ENCODE results near the gene ZNF562.

GRCh38 chr19:9671655-9672054, 3.2 kb downstream of the ZNF562 start:
- TF ChIP-seq, protein P1, sequence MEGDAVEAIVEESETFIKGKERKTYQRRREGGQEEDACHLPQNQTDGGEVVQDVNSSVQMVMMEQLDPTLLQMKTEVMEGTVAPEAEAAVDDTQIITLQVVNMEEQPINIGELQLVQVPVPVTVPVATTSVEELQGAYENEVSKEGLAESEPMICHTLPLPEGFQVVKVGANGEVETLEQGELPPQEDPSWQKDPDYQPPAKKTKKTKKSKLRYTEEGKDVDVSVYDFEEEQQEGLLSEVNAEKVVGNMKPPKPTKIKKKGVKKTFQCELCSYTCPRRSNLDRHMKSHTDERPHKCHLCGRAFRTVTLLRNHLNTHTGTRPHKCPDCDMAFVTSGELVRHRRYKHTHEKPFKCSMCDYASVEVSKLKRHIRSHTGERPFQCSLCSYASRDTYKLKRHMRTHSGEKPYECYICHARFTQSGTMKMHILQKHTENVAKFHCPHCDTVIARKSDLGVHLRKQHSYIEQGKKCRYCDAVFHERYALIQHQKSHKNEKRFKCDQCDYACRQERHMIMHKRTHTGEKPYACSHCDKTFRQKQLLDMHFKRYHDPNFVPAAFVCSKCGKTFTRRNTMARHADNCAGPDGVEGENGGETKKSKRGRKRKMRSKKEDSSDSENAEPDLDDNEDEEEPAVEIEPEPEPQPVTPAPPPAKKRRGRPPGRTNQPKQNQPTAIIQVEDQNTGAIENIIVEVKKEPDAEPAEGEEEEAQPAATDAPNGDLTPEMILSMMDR (conservative IDR thresholded peaks at IDR 0.05; ENCODE audit: low read length): no peak
- no peak for TF ChIP-seq EZH2phosphoT487 (IDR thresholded peaks at IDR 0.05; ENCODE audit: borderline replicate concordance, low read depth, low read length)

Data from OCI-LY7 (cell line).